ENCODE data around the gene PTGR3.

The PTGR3 gene

DNA sequence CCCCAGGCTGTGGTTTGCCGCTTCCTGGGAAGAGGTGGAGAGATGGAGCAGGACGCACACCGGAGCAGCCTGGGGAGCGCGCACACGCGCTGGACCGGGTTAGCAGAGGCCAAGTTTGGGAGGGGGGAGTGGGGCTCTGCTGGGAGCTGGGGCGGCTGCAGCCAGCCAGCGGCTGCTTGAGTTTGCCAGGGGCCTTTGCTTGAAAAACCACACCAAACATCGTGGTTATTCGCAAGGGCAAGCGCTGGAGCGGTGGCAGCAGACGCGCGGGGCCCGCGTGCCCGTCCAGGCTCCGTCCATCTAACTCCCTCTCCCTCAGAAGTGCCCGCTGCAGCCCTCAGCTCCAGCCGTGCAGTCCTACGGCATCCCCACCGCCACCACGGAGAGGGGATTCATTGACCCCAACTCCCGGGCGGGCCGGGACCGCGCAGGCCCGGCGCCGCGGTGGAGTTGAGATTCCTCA, 4.6 kb downstream of the PTGR3 start:
- Histone ChIP-seq H3K36me3 (ENCODE audit: control insufficient read depth, insufficient read depth, low read length) (peaks cover 6% of the 10 kb centered on the region), H3K9me3 (ENCODE audit: control insufficient read depth, low read length) (no peaks in the 10 kb centered on the region), H3K4me1 (ENCODE audit: control insufficient read depth, insufficient read depth, low read length, poor library complexity, severe bottlenecking) (peaks cover 17% of the 10 kb centered on the region), H3K4me3 (ENCODE audit: insufficient read depth, low read depth, low read length, poor library complexity, severe bottlenecking) (peak overlapping the region; percentile 47), H3K27ac (ENCODE audit: insufficient read depth, low read length, poor library complexity, severe bottlenecking) (no peak overlapping the region), H3K27me3 (replicated peaks; ENCODE audit: control insufficient read depth, insufficient read depth, low read length, poor library complexity, severe bottlenecking) (no peaks in the 10 kb centered on the region)
- DNase-seq, result no peak

DNA sequence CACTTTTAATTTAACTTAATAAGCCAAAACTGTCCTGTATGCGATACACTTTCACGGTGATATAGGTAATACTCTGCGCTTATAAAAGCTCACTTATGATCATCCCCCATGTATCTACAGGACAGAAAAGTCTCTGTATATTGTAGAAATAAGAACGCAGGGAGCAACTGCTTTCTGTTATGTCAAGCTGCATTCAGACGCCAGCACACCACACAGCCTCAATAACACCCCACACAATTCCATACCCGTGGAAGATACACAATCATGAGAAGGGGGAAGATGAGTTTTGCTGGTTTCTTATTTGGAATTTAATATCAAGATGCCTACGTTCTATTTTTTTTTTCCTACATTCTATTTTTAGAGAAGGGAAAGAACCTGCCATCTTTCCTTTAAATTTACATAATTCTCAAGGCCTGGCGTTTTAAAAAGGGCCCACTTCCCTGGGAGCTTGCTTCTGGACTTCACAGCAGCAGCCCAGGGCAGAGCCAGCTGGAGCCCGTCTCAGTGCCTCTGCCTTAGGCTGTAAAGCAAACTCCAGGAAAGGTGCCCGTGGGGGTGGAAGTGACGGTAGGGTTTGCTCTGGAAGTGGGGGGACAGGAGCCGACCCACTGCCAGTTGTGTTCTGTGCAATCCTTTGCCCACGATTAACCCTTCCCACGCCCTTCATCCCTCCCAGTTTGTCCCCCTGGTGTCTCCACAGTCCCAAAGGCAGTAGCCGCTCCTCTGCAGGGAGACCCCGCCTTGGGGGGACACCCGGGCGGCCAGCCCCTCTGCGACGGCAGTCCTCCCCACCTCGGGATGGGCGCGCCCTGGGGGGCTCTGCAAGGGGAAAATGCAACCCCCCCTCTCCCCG, 5.3 kb downstream of the PTGR3 start:
- H3K4me3 ChIP-seq (ENCODE audit: insufficient read depth, low read depth, low read length, poor library complexity, severe bottlenecking), result no peak overlapping the region
- no peak for DNase-seq

GRCh38 chr18:75202696-75203365, 6.1 kb downstream of the PTGR3 start:
- no peak overlapping the region for H3K27ac ChIP-seq (ENCODE audit: insufficient read depth, low read length, poor library complexity, severe bottlenecking)
- H3K4me3 ChIP-seq (ENCODE audit: insufficient read depth, low read depth, low read length, poor library complexity, severe bottlenecking), result no peak overlapping the region
- H3K27me3 ChIP-seq (replicated peaks; ENCODE audit: control insufficient read depth, insufficient read depth, low read length, poor library complexity, severe bottlenecking), result no peaks in the 10 kb centered on the region
- peaks cover 17% of the 10 kb centered on the region for H3K4me1 ChIP-seq (ENCODE audit: control insufficient read depth, insufficient read depth, low read length, poor library complexity, severe bottlenecking)
- no peak for DNase-seq
- H3K36me3 ChIP-seq (ENCODE audit: control insufficient read depth, insufficient read depth, low read length), result peaks cover 6% of the 10 kb centered on the region
- H3K9me3 ChIP-seq (ENCODE audit: control insufficient read depth, low read length), result no peaks in the 10 kb centered on the region

More for the DNA sequence above, 5.3 kb downstream of the PTGR3 start:
- Histone ChIP-seq H3K36me3 (ENCODE audit: control insufficient read depth, insufficient read depth, low read length) (peaks cover 6% of the 10 kb centered on the region), H3K27ac (ENCODE audit: insufficient read depth, low read length, poor library complexity, severe bottlenecking) (no peak overlapping the region), H3K9me3 (ENCODE audit: control insufficient read depth, low read length) (no peaks in the 10 kb centered on the region), H3K27me3 (replicated peaks; ENCODE audit: control insufficient read depth, insufficient read depth, low read length, poor library complexity, severe bottlenecking) (no peaks in the 10 kb centered on the region), H3K4me1 (ENCODE audit: control insufficient read depth, insufficient read depth, low read length, poor library complexity, severe bottlenecking) (peaks cover 17% of the 10 kb centered on the region)

DNA sequence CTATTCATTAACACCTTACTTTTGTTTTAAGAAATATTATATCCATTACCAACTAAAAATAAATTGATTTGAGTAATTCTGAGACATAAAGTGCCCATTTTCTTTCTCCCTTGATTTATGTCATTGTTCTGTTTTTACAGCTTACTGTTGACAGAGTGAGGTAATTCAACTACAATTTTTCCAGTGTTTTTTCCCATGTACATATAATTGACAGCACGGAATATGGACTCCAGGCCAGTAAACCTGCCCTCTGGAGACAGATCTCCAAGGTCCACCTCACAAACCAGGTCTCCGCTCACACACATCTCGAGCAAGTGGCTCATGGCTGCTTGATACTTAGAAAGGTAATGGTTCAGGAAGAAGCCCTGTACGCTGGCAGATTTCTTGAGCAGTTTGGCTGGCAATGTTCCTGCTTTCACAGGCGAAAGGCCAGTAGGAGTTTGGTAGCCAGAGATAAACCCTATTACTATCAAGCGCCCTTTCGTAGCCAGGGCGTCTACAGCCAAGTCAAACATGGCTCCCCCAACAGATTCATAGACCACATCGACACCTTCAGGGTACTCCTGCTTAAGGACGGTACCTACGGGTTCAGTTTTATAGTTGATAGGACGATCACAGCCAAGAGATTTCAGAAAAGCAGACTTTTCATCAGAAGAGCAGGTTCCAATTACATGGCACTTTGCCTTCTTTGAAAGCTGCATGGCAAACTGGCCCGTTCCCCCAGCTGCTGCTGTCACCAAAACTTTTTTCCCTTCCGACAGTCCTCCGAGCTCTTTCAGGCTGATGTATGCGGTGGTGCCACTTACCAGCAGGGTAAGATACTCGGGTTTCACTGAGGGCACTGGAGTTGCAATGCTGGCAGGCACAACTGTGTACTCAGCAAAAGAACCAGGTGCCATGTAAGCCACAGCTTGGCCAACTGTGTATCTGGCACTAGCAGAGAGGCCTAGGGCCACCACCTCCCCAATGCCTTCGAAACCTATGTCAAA, 7.4 kb downstream of the PTGR3 start:
- peaks cover 13% of the 10 kb centered on the region for H3K4me1 ChIP-seq (ENCODE audit: control insufficient read depth, insufficient read depth, low read length, poor library complexity, severe bottlenecking)
- H3K27me3 ChIP-seq (replicated peaks; ENCODE audit: control insufficient read depth, insufficient read depth, low read length, poor library complexity, severe bottlenecking), result no peaks in the 10 kb centered on the region
- no peak overlapping the region for H3K4me3 ChIP-seq (ENCODE audit: insufficient read depth, low read depth, low read length, poor library complexity, severe bottlenecking)
- DNase-seq, result no peak
- no peak overlapping the region for H3K27ac ChIP-seq (ENCODE audit: insufficient read depth, low read length, poor library complexity, severe bottlenecking)
- H3K36me3 ChIP-seq (ENCODE audit: control insufficient read depth, insufficient read depth, low read length), result peaks cover 6% of the 10 kb centered on the region
- H3K9me3 ChIP-seq (ENCODE audit: control insufficient read depth, low read length), result no peaks in the 10 kb centered on the region

DNA sequence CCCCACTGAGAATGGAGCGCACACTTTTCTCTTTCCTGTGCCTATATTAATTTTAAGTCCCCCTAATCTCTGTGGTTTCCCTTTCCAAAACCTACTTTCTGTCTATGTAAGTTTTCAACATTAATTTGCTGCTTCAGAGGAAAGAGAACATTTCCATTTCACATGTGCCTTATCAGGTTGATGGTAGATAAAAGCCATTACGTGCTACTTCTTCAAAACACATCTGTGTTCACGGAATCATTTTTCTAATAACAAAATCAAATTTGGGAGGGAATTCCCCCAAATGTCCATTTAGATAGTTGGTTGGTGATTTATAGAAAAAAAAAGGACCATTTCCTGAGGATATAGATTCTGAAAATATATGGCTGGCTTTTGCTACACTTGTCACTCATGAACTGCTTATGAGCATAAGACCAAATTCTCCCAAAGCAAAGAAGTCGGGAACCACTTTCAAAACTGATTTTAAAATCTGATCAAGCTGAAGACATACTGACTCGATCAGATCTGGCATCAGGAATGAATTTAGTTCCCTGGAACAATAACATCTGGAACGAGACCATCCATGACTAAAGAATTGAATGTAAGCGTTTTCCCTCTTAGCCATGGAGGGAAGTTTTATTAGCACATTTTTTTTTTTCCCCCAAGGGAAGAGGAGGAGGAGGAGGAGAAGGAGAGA, 8.2 kb downstream of the PTGR3 start:
- Histone ChIP-seq H3K4me1 (ENCODE audit: control insufficient read depth, insufficient read depth, low read length, poor library complexity, severe bottlenecking) (peaks cover 13% of the 10 kb centered on the region), H3K27ac (ENCODE audit: insufficient read depth, low read length, poor library complexity, severe bottlenecking) (no peak overlapping the region), H3K27me3 (replicated peaks; ENCODE audit: control insufficient read depth, insufficient read depth, low read length, poor library complexity, severe bottlenecking) (no peaks in the 10 kb centered on the region), H3K36me3 (ENCODE audit: control insufficient read depth, insufficient read depth, low read length) (peaks cover 6% of the 10 kb centered on the region), H3K4me3 (ENCODE audit: insufficient read depth, low read depth, low read length, poor library complexity, severe bottlenecking) (no peak overlapping the region), H3K9me3 (ENCODE audit: control insufficient read depth, low read length) (no peaks in the 10 kb centered on the region)
- DNase-seq, result no peak

DNA sequence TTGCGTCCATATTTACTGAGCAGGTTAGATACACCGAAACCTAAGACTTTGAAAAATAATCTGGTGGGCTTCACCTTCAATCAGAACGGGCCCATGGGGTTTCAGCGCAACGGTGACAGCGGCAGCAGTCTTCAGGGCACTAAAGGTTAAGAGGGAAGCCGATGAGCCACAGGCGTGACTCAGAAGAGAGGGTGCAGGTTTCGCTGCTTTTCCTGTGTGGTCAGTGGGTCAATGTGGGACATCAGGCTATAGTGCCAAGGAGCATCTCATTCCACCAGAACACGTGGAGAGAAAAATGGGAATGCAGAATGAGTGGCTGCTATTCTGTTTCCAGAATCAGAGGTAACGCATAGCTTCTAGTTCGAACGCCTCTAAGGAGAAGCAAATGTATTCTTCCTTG, 8.9 kb downstream of the PTGR3 start:
- no peaks in the 10 kb centered on the region for H3K9me3 ChIP-seq (ENCODE audit: control insufficient read depth, low read length)
- no peak overlapping the region for H3K4me3 ChIP-seq (ENCODE audit: insufficient read depth, low read depth, low read length, poor library complexity, severe bottlenecking)
- H3K27me3 ChIP-seq (replicated peaks; ENCODE audit: control insufficient read depth, insufficient read depth, low read length, poor library complexity, severe bottlenecking), result no peaks in the 10 kb centered on the region
- H3K36me3 ChIP-seq (ENCODE audit: control insufficient read depth, insufficient read depth, low read length), result peaks cover 6% of the 10 kb centered on the region
- no peak for DNase-seq
- H3K4me1 ChIP-seq (ENCODE audit: control insufficient read depth, insufficient read depth, low read length, poor library complexity, severe bottlenecking), result peaks cover 8% of the 10 kb centered on the region
- H3K27ac ChIP-seq (ENCODE audit: insufficient read depth, low read length, poor library complexity, severe bottlenecking), result no peak overlapping the region

DNA sequence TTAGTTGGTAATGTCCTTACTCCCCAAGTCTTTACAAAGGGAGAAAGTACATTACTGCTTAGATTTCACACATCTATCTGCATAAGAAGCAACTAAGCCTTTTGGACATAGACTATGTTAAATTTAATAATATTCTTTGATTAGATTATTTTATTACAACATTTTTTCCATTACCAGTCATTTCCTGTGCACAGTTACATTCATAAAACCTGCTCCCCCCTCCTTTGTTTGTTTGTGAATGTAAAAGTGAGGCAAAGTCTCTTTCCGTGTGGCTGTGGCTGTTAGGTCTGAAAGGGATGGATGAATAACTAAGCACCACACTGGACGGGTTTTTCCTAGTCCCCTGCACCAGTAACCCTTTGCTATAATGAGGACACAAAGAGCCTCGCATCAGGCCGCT, 9.6 kb downstream of the PTGR3 start:
- Histone ChIP-seq H3K9me3 (ENCODE audit: control insufficient read depth, low read length) (no peaks in the 10 kb centered on the region), H3K4me1 (ENCODE audit: control insufficient read depth, insufficient read depth, low read length, poor library complexity, severe bottlenecking) (peaks cover 4% of the 10 kb centered on the region), H3K4me3 (ENCODE audit: insufficient read depth, low read depth, low read length, poor library complexity, severe bottlenecking) (no peak overlapping the region), H3K36me3 (ENCODE audit: control insufficient read depth, insufficient read depth, low read length) (peaks cover 6% of the 10 kb centered on the region), H3K27ac (ENCODE audit: insufficient read depth, low read length, poor library complexity, severe bottlenecking) (no peak overlapping the region), H3K27me3 (replicated peaks; ENCODE audit: control insufficient read depth, insufficient read depth, low read length, poor library complexity, severe bottlenecking) (no peaks in the 10 kb centered on the region)
- DNase-seq, result no peak

- H3K4me1 ChIP-seq (ENCODE audit: control insufficient read depth, insufficient read depth, low read length, poor library complexity, severe bottlenecking), result no peaks in the 10 kb centered on the region
- no peak overlapping the region for H3K4me3 ChIP-seq (ENCODE audit: insufficient read depth, low read depth, low read length, poor library complexity, severe bottlenecking)
- H3K27ac ChIP-seq (ENCODE audit: insufficient read depth, low read length, poor library complexity, severe bottlenecking), result no peak overlapping the region
- peaks cover 6% of the 10 kb centered on the region for H3K36me3 ChIP-seq (ENCODE audit: control insufficient read depth, insufficient read depth, low read length)
- no peaks in the 10 kb centered on the region for H3K9me3 ChIP-seq (ENCODE audit: control insufficient read depth, low read length)
- no peak for DNase-seq
- no peaks in the 10 kb centered on the region for H3K27me3 ChIP-seq (replicated peaks; ENCODE audit: control insufficient read depth, insufficient read depth, low read length, poor library complexity, severe bottlenecking)
Observed at GRCh38 chr18:75198036-75198435, 10.9 kb downstream of the PTGR3 start.

GRCh38 chr18:75192899-75193298, 16.0 kb downstream of the PTGR3 start:
- H3K27me3 ChIP-seq (replicated peaks; ENCODE audit: control insufficient read depth, insufficient read depth, low read length, poor library complexity, severe bottlenecking), result no peaks in the 10 kb centered on the region
- H3K27ac ChIP-seq (ENCODE audit: insufficient read depth, low read length, poor library complexity, severe bottlenecking), result no peak overlapping the region
- no peak for DNase-seq
- no peak overlapping the region for H3K4me3 ChIP-seq (ENCODE audit: insufficient read depth, low read depth, low read length, poor library complexity, severe bottlenecking)
- H3K36me3 ChIP-seq (ENCODE audit: control insufficient read depth, insufficient read depth, low read length), result no peaks in the 10 kb centered on the region
- H3K4me1 ChIP-seq (ENCODE audit: control insufficient read depth, insufficient read depth, low read length, poor library complexity, severe bottlenecking), result no peaks in the 10 kb centered on the region
- no peaks in the 10 kb centered on the region for H3K9me3 ChIP-seq (ENCODE audit: control insufficient read depth, low read length)
